Endodermal cell (in vitro differentiated cells): ENCODE measurements around the gene ZNF831. TPM values are rescaled to one million over a fixed set of nuclear protein-coding genes. Genes with fewer than 3 reads are reported as not detected.

ENCODE experiments used
- DNase-seq: peaks from one replicate; pipeline ENCODE4 v3.0.0-alpha.2; 2017
- H3K27ac ChIP-seq: 2 replicates; pipeline ENCODE4 v1.5.1; 2013; ENCODE audit warnings: mild to moderate bottlenecking, low read depth, low read length, moderate library complexity
- H3K27me3 ChIP-seq: 2 replicates; pipeline ENCODE4 v1.6.1; 2013; ENCODE audit warnings: mild to moderate bottlenecking, low read length, moderate library complexity; ENCODE audit not compliant: insufficient read depth, control insufficient read depth, poor library complexity, severe bottlenecking
- H3K36me3 ChIP-seq: 2 replicates; pipeline ENCODE4 v1.7.0; 2013; ENCODE audit warnings: mild to moderate bottlenecking, low read length, moderate library complexity; ENCODE audit not compliant: control insufficient read depth, insufficient read depth
- H3K4me1 ChIP-seq: one replicate; pipeline ENCODE4 v1.7.0; 2013; ENCODE audit warnings: low read length; ENCODE audit not compliant: control insufficient read depth, insufficient read depth
- H3K4me3 ChIP-seq: 2 replicates; pipeline ENCODE4 v1.5.1; 2013; ENCODE audit warnings: mild to moderate bottlenecking, low read length, moderate library complexity
- H3K9ac ChIP-seq: 2 replicates; pipeline ENCODE4 v1.6.1; 2013; ENCODE audit warnings: mild to moderate bottlenecking, low read length, moderate library complexity; ENCODE audit not compliant: poor library complexity, severe bottlenecking; ENCODE audit errors: extremely low read depth
- H3K9me3 ChIP-seq: 2 replicates; pipeline ENCODE4 v1.6.1; 2013; ENCODE audit warnings: mild to moderate bottlenecking, low read length, moderate library complexity; ENCODE audit not compliant: control insufficient read depth
- H3K27ac Mint-ChIP-seq: 2 replicates; pipeline ENCODE4 v1.8.0; 2020; ENCODE audit warnings: mixed read lengths
- H3K27me3 Mint-ChIP-seq: 2 replicates; pipeline ENCODE4 v1.8.0; 2021; ENCODE audit warnings: mild to moderate bottlenecking, mixed read lengths; ENCODE audit not compliant: insufficient read depth
- H3K36me3 Mint-ChIP-seq: 2 replicates; pipeline ENCODE4 v1.8.0; 2020; ENCODE audit warnings: low read depth, mixed read lengths
- H3K4me1 Mint-ChIP-seq: 2 replicates; pipeline ENCODE4 v1.8.0; 2020; ENCODE audit warnings: mixed read lengths
- H3K4me3 Mint-ChIP-seq: 2 replicates; pipeline ENCODE4 v1.8.0; 2020; ENCODE audit warnings: mild to moderate bottlenecking, moderate library complexity, mixed read lengths
- H3K9me3 Mint-ChIP-seq: 2 replicates; pipeline ENCODE4 v1.8.0; 2020; ENCODE audit warnings: mild to moderate bottlenecking, mixed read lengths
- CTCF ChIP-seq: fragments of 200-600 bp; sonication (generic); conservative IDR thresholded peaks from 2 replicates; pipeline ENCODE4 v1.5.0; 2021; ENCODE audit warnings: antibody characterized with exemption, mild to moderate bottlenecking
- WGBS, 2 experiments: methylation state at CpG; one replicate each; pipeline versions ENCODE4 v1.1.5 to v1.1.7; 2013; ENCODE audit warnings: missing lambda C conversion rate in 2 of 2, mixed read lengths in 1 of 2; ENCODE audit not compliant: insufficient coverage in 1 of 2, insufficient read length in 1 of 2; 5-methylcytosine and 5-hydroxymethylcytosine counted together
- total RNA-seq, 2 donors: library from RNA; stranded (reverse); fragmentation: NEBNext Ultra II Directional in 1 of 2; extraction: Animal tissue kit (Norgen Biotek cat#: 25700) in 1 of 2; gene quantifications; 2 replicates in 1 of 2; 3 replicates in 1 of 2; pipeline ENCODE4 v1.2.1, GENCODE V29; 2021

The ZNF831 gene
- total RNA-seq, 2 donors from 2014 or later: not detected

- no peak for DNase-seq
- Mint-ChIP-seq H3K9me3 (no peaks in the 10 kb centered on the region), H3K36me3 (no peaks in the 10 kb centered on the region), H3K4me3 (no peak overlapping the region), H3K27ac (no peak overlapping the region), H3K4me1 (no peaks in the 10 kb centered on the region), H3K27me3 (peaks cover 36% of the 10 kb centered on the region)
- H3K4me3 ChIP-seq: no peak overlapping the region
- TF ChIP-seq CTCF: no peak
- H3K4me1 ChIP-seq: no peaks in the 10 kb centered on the region
- peaks cover 11% of the 10 kb centered on the region for H3K27me3 ChIP-seq
- H3K27ac ChIP-seq: no peak overlapping the region
- no peaks in the 10 kb centered on the region for H3K9me3 ChIP-seq
- no peak overlapping the region for H3K9ac ChIP-seq
- 87 to 96% methylated on average over 3 to 5 of the region's 5 CpGs for WGBS, 2 experiments
- no peaks in the 10 kb centered on the region for H3K36me3 ChIP-seq
Observed at GRCh38 chr20:59235226-59235625, 71.6 kb downstream of the ZNF831 start.

- Mint-ChIP-seq H3K27ac (no peak overlapping the region), H3K36me3 (no peaks in the 10 kb centered on the region), H3K27me3 (peaks cover 14% of the 10 kb centered on the region), H3K4me3 (no peak overlapping the region), H3K9me3 (no peaks in the 10 kb centered on the region), H3K4me1 (peaks cover 8% of the 10 kb centered on the region)
- Histone ChIP-seq H3K9me3 (no peaks in the 10 kb centered on the region), H3K4me3 (no peak overlapping the region), H3K4me1 (no peaks in the 10 kb centered on the region), H3K9ac (no peak overlapping the region), H3K36me3 (no peaks in the 10 kb centered on the region), H3K27me3 (no peaks in the 10 kb centered on the region), H3K27ac (no peak overlapping the region)
- no peak for DNase-seq
- 84% methylated on average over 3 of the region's 4 CpGs; no CpG with 5 or more reads in 1 of the 2 experiments for WGBS, 2 experiments
- no peak for TF ChIP-seq CTCF
Observed at GRCh38 chr20:59240006-59240405, 76.4 kb downstream of the ZNF831 start.

- DNase-seq: no peak
- Mint-ChIP-seq H3K27me3 (peaks cover 3% of the 10 kb centered on the region), H3K4me1 (peaks cover 8% of the 10 kb centered on the region)
Observed at GRCh38 chr20:59242714-59243626, 79.3 kb downstream of the ZNF831 start.

More at GRCh38 chr20:59242714-59243626, 79.3 kb downstream of the ZNF831 start:
- Mint-ChIP-seq H3K4me3 (no peak overlapping the region), H3K27ac (no peak overlapping the region), H3K9me3 (no peaks in the 10 kb centered on the region), H3K36me3 (no peaks in the 10 kb centered on the region)
- Histone ChIP-seq H3K27ac (no peak overlapping the region), H3K27me3 (no peaks in the 10 kb centered on the region), H3K36me3 (no peaks in the 10 kb centered on the region), H3K4me1 (no peaks in the 10 kb centered on the region), H3K9ac (no peak overlapping the region), H3K4me3 (no peak overlapping the region), H3K9me3 (no peaks in the 10 kb centered on the region)
- peak; percentile 14 for TF ChIP-seq CTCF
- WGBS, 2 experiments: 90 to 96% methylated on average over 4 to 9 of the region's 10 CpGs
